PC-9 (cell line): Measurements from ENCODE around the gene GRIP1.

Experiments used
- EZH2 ChIP-seq: fragments of 200-600 bp; sonication (generic); IDR thresholded peaks from 2 replicates; pipeline ENCODE4 v1.8.0; 2017; ENCODE audit warnings: antibody characterized with exemption, low read depth
- TF ChIP-seq, protein P1 (sequence below): fragments of 200-600 bp; sonication (generic); conservative IDR thresholded peaks from 2 replicates; pipeline ENCODE4 v1.6.1; 2017; ENCODE audit warnings: mixed run types, antibody characterized with exemption, mild to moderate bottlenecking, moderate library complexity

DNA sequence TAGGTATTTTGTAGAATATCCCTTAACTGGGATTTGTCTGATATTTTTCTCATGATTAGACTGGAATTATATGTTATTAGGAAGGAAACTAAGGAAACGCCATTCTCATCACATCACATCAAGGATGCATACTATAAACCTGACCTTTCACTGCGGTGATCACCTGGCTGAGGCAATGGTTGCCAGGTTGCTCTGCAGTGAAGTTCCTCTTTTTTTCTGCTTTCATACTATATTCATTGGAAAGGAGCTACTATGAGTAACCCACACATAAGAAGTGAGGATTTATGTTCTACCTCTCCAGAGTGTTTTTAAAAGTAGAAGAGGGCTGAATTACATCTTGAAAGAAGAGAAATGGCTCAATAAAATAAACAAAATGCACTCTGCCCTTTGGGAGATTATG, 31.0 kb upstream of the GRIP1 start:
- TF ChIP-seq, protein P1, sequence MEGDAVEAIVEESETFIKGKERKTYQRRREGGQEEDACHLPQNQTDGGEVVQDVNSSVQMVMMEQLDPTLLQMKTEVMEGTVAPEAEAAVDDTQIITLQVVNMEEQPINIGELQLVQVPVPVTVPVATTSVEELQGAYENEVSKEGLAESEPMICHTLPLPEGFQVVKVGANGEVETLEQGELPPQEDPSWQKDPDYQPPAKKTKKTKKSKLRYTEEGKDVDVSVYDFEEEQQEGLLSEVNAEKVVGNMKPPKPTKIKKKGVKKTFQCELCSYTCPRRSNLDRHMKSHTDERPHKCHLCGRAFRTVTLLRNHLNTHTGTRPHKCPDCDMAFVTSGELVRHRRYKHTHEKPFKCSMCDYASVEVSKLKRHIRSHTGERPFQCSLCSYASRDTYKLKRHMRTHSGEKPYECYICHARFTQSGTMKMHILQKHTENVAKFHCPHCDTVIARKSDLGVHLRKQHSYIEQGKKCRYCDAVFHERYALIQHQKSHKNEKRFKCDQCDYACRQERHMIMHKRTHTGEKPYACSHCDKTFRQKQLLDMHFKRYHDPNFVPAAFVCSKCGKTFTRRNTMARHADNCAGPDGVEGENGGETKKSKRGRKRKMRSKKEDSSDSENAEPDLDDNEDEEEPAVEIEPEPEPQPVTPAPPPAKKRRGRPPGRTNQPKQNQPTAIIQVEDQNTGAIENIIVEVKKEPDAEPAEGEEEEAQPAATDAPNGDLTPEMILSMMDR = no peak
- no peak for TF ChIP-seq EZH2
